Measurements from ENCODE around the gene PAX1. TPM values are rescaled to one million over a fixed set of nuclear protein-coding genes. Genes with fewer than 3 reads are reported as not detected.

PAX1 gene
- total RNA-seq, 1 experiment from 2014 or later, result 0.09 TPM

DNA sequence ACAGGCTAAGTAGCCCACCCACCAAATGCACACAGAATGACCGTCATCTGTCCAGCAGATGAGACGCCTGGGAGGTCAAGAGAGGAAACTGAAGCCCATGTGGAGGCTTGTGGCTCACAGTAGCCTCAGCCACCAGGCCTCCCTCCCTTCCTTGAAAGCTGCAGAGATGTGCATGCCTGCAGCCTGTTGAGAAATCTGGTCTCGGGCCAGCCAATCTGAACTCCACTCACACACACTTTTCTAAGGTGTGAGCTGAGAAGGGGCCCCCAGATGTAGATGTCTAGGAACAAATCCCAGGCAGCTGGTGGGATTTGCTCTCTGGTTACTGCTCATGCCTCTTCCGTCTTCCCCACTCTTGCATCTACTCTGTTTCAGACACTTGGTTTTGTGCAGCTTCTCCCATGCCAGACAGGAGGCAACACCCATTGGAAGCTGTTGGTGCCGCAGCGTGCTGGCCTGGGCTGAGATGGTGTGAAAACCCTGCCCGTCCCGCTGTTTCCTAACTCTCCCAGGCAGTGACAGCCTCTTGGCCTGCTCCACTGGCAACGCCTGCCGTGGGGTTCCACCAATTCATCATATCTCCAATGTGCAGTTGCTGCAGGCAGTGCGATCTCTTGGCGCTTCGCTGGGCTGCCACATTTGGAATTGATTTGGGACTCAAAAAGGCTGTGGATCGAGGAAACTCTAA, 24.1 kb upstream of the PAX1 start:
- Histone ChIP-seq H3K4me1 (ENCODE audit: insufficient read depth, low read length, poor library complexity, severe bottlenecking) (peaks cover 15% of the 10 kb centered on the region), H3K27me3 (replicated peaks; ENCODE audit: insufficient read depth, low read depth, low read length, poor library complexity) (no peaks in the 10 kb centered on the region), H3K36me3 (ENCODE audit: insufficient read depth, low read length, poor library complexity, severe bottlenecking) (no peaks in the 10 kb centered on the region), H3K9me3 (ENCODE audit: low read depth, low read length, poor library complexity, severe bottlenecking) (no peaks in the 10 kb centered on the region), H3K27ac (ENCODE audit: low read depth, low read length, poor library complexity, severe bottlenecking) (no peak overlapping the region), H3K4me3 (ENCODE audit: low read depth, low read length, poor library complexity, severe bottlenecking) (no peak overlapping the region)
- BruUV-seq (replicated peaks), result no TSS peak
- no peak for TF ChIP-seq EZH2 (IDR thresholded peaks at IDR 0.05; ENCODE audit: borderline replicate concordance, low read depth, low read length, poor library complexity, severe bottlenecking)
- TF ChIP-seq, protein P1, sequence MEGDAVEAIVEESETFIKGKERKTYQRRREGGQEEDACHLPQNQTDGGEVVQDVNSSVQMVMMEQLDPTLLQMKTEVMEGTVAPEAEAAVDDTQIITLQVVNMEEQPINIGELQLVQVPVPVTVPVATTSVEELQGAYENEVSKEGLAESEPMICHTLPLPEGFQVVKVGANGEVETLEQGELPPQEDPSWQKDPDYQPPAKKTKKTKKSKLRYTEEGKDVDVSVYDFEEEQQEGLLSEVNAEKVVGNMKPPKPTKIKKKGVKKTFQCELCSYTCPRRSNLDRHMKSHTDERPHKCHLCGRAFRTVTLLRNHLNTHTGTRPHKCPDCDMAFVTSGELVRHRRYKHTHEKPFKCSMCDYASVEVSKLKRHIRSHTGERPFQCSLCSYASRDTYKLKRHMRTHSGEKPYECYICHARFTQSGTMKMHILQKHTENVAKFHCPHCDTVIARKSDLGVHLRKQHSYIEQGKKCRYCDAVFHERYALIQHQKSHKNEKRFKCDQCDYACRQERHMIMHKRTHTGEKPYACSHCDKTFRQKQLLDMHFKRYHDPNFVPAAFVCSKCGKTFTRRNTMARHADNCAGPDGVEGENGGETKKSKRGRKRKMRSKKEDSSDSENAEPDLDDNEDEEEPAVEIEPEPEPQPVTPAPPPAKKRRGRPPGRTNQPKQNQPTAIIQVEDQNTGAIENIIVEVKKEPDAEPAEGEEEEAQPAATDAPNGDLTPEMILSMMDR (conservative IDR thresholded peaks at IDR 0.05; ENCODE audit: low read depth, low read length), result no peak
- intact Hi-C loops (cut with micrococcal nuclease; ENCODE audit: unreplicated experiment), result no loop called here
- no peak for DNase-seq (ENCODE audit: low spot score)
- ChIA-PET CTCF (no interaction called here), POLR2A (ENCODE audit: low non-redundant PET) (no interaction called here)

- intact Hi-C loops (cut with micrococcal nuclease; ENCODE audit: unreplicated experiment), result no loop called here
- TF ChIP-seq EZH2 (IDR thresholded peaks at IDR 0.05; ENCODE audit: borderline replicate concordance, low read depth, low read length, poor library complexity, severe bottlenecking), result no peak
- TF ChIP-seq, protein P1 (conservative IDR thresholded peaks at IDR 0.05; ENCODE audit: low read depth, low read length), result no peak
- no peak overlapping the region for H3K4me3 ChIP-seq (ENCODE audit: low read depth, low read length, poor library complexity, severe bottlenecking)
- CTCF ChIA-PET, result no interaction called here
- peaks cover 15% of the 10 kb centered on the region for H3K4me1 ChIP-seq (ENCODE audit: insufficient read depth, low read length, poor library complexity, severe bottlenecking)
- no peak overlapping the region for H3K27ac ChIP-seq (ENCODE audit: low read depth, low read length, poor library complexity, severe bottlenecking)
- DNase-seq (ENCODE audit: low spot score), result no peak
- no peaks in the 10 kb centered on the region for H3K9me3 ChIP-seq (ENCODE audit: low read depth, low read length, poor library complexity, severe bottlenecking)
- no peaks in the 10 kb centered on the region for H3K36me3 ChIP-seq (ENCODE audit: insufficient read depth, low read length, poor library complexity, severe bottlenecking)
- no peaks in the 10 kb centered on the region for H3K27me3 ChIP-seq (replicated peaks; ENCODE audit: insufficient read depth, low read depth, low read length, poor library complexity)
- BruUV-seq (replicated peaks), result no TSS peak
- POLR2A ChIA-PET (ENCODE audit: low non-redundant PET), result no interaction called here
These were observed 23.5 kb upstream of the PAX1 start for GRCh38 chr20:21681922-21682318.

- no peaks in the 10 kb centered on the region for H3K9me3 ChIP-seq (ENCODE audit: low read depth, low read length, poor library complexity, severe bottlenecking)
- H3K27ac ChIP-seq (ENCODE audit: low read depth, low read length, poor library complexity, severe bottlenecking), result no peak overlapping the region
- H3K4me3 ChIP-seq (ENCODE audit: low read depth, low read length, poor library complexity, severe bottlenecking), result no peak overlapping the region
- BruUV-seq (replicated peaks), result no TSS peak
- intact Hi-C loops (cut with micrococcal nuclease; ENCODE audit: unreplicated experiment), result no loop called here
- TF ChIP-seq, protein P1 (conservative IDR thresholded peaks at IDR 0.05; ENCODE audit: low read depth, low read length), result no peak
- no peak for TF ChIP-seq EZH2 (IDR thresholded peaks at IDR 0.05; ENCODE audit: borderline replicate concordance, low read depth, low read length, poor library complexity, severe bottlenecking)
- no peaks in the 10 kb centered on the region for H3K36me3 ChIP-seq (ENCODE audit: insufficient read depth, low read length, poor library complexity, severe bottlenecking)
- peaks cover 15% of the 10 kb centered on the region for H3K4me1 ChIP-seq (ENCODE audit: insufficient read depth, low read length, poor library complexity, severe bottlenecking)
- DNase-seq (ENCODE audit: low spot score), result peak; percentile 65
- POLR2A ChIA-PET (ENCODE audit: low non-redundant PET), result no interaction called here
- CTCF ChIA-PET, result no interaction called here
- H3K27me3 ChIP-seq (replicated peaks; ENCODE audit: insufficient read depth, low read depth, low read length, poor library complexity), result no peaks in the 10 kb centered on the region
These were observed 22.9 kb upstream of the PAX1 start for GRCh38 chr20:21682521-21682954.

All from A673 (cell line).